ENCODE data around the gene GPS1.

GRCh38 chr17:82087961-82088837 lies 36.5 kb downstream of the GPS1 start:
- TF ChIP-seq CTCF (IDR thresholded peaks at IDR 0.05) (no peak), EZH2 (IDR thresholded peaks at IDR 0.05; ENCODE audit: borderline replicate concordance, insufficient read depth, low read depth, low read length, poor library complexity, severe bottlenecking) (no peak)
